Measurements from ENCODE around the gene AKAP4.

The AKAP4 gene

GRCh38 chrX:50165727-50166126 lies 35.1 kb downstream of the AKAP4 start:
- no peak for DNase-seq (ENCODE audit: low read depth)
- TF ChIP-seq, protein P1, sequence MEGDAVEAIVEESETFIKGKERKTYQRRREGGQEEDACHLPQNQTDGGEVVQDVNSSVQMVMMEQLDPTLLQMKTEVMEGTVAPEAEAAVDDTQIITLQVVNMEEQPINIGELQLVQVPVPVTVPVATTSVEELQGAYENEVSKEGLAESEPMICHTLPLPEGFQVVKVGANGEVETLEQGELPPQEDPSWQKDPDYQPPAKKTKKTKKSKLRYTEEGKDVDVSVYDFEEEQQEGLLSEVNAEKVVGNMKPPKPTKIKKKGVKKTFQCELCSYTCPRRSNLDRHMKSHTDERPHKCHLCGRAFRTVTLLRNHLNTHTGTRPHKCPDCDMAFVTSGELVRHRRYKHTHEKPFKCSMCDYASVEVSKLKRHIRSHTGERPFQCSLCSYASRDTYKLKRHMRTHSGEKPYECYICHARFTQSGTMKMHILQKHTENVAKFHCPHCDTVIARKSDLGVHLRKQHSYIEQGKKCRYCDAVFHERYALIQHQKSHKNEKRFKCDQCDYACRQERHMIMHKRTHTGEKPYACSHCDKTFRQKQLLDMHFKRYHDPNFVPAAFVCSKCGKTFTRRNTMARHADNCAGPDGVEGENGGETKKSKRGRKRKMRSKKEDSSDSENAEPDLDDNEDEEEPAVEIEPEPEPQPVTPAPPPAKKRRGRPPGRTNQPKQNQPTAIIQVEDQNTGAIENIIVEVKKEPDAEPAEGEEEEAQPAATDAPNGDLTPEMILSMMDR (conservative IDR thresholded peaks at IDR 0.05; ENCODE audit: low read depth, low read length), result no peak
- H3K4me3 ChIP-seq (ENCODE audit: low read length), result no peak overlapping the region

- H3K4me3 ChIP-seq (ENCODE audit: low read length), result no peak overlapping the region
- no peak for DNase-seq (ENCODE audit: low read depth)
- TF ChIP-seq, protein P1 (conservative IDR thresholded peaks at IDR 0.05; ENCODE audit: low read depth, low read length), result no peak
Measured at GRCh38 chrX:50161127-50161526, 39.7 kb downstream of the AKAP4 start.

DNA sequence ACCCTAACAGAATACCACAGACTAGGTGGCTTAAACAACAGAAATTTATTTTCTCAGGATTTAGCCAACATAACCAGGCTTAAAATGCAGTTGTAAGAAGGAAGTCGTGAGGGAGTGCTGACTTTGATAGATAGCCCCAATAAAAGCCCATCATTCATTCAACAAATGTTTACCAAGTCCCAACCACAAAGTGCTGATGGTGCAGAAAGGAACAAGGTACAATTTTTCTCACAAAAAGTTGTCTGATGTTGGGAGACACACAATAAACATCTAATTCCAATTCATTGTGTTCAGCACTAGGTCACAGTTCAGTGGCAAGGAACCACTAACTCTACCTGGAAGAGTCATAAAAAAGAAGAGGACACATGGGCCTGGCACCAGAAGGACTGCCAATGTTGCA lies 42.2 kb downstream of the AKAP4 start:
- H3K4me3 ChIP-seq (ENCODE audit: low read length), result no peak overlapping the region
- no peak for DNase-seq (ENCODE audit: low read depth)
- TF ChIP-seq, protein P1 (conservative IDR thresholded peaks at IDR 0.05; ENCODE audit: low read depth, low read length), result no peak

- DNase-seq (ENCODE audit: low read depth), result no peak
- no peak overlapping the region for H3K4me3 ChIP-seq (ENCODE audit: low read length)
- TF ChIP-seq, protein P1 (conservative IDR thresholded peaks at IDR 0.05; ENCODE audit: low read depth, low read length), result no peak
Measured at GRCh38 chrX:50157545-50158135, 43.2 kb downstream of the AKAP4 start.

- H3K4me3 ChIP-seq (ENCODE audit: low read length), result no peak overlapping the region
- TF ChIP-seq, protein P1 (conservative IDR thresholded peaks at IDR 0.05; ENCODE audit: low read depth, low read length), result no peak
Measured at GRCh38 chrX:50154429-50154828, 46.4 kb downstream of the AKAP4 start.

GRCh38 chrX:50152456-50152855 lies 48.4 kb downstream of the AKAP4 start:
- TF ChIP-seq, protein P1 (conservative IDR thresholded peaks at IDR 0.05; ENCODE audit: low read depth, low read length), result no peak
- H3K4me3 ChIP-seq (ENCODE audit: low read length), result no peak overlapping the region
- DNase-seq (ENCODE audit: low read depth), result no peak

More at GRCh38 chrX:50154429-50154828, 46.4 kb downstream of the AKAP4 start:
- no peak for DNase-seq (ENCODE audit: low read depth)

GRCh38 chrX:50147972-50148371 lies 52.8 kb downstream of the AKAP4 start:
- H3K4me3 ChIP-seq (ENCODE audit: low read length), result no peak overlapping the region
- no peak for DNase-seq (ENCODE audit: low read depth)
- TF ChIP-seq, protein P1 (conservative IDR thresholded peaks at IDR 0.05; ENCODE audit: low read depth, low read length), result no peak
